Inflammatory macrophage treated with lipopolysaccharide for 4 hours (primary cell): ENCODE data around the gene EN2.

Experiments
- DNase-seq: peaks from one replicate; pipeline ENCODE4 v3.0.0-alpha.2; 2020

EN2 gene

GRCh38 chr7:155451840-155452239, 6.1 kb upstream of the EN2 start:
- DNase-seq = no peak

- no peak for DNase-seq
These were observed 5.2 kb upstream of the EN2 start for GRCh38 chr7:155452505-155453295.

GRCh38 chr7:155453296-155454182, 4.4 kb upstream of the EN2 start:
- no peak for DNase-seq

- DNase-seq = no peak
These were observed 3.5 kb upstream of the EN2 start for GRCh38 chr7:155454183-155455112.

- no peak for DNase-seq
These were observed 2.7 kb upstream of the EN2 start for GRCh38 chr7:155455132-155455693.

- DNase-seq = no peak
These were observed 1.9 kb upstream of the EN2 start for GRCh38 chr7:155455776-155456737.

GRCh38 chr7:155456738-155457543, 988 bp upstream of the EN2 start:
- peak; percentile 45 for DNase-seq

GRCh38 chr7:155457544-155458110, 302 bp upstream of the EN2 start:
- DNase-seq = no peak

- DNase-seq = no peak
These were observed 1.2 kb downstream of the EN2 start for GRCh38 chr7:155458878-155459699.

- DNase-seq = no peak
These were observed 2.0 kb downstream of the EN2 start for GRCh38 chr7:155459700-155460461.

- no peak for DNase-seq
These were observed 3.1 kb downstream of the EN2 start for GRCh38 chr7:155460926-155461613.

- DNase-seq = no peak
These were observed 3.7 kb downstream of the EN2 start for GRCh38 chr7:155461631-155462030.

- no peak for DNase-seq
These were observed 4.3 kb downstream of the EN2 start for GRCh38 chr7:155462163-155462735.

GRCh38 chr7:155463114-155463811, 5.3 kb downstream of the EN2 start:
- DNase-seq = no peak

GRCh38 chr7:155464183-155464582, 6.3 kb downstream of the EN2 start:
- no peak for DNase-seq

GRCh38 chr7:155464948-155465739, 7.2 kb downstream of the EN2 start:
- no peak for DNase-seq
